Measurements from ENCODE around the gene CMSS1.

GRCh38 chr3:100042166-100042981, 224.7 kb downstream of the CMSS1 start:
- TF ChIP-seq, protein P1, sequence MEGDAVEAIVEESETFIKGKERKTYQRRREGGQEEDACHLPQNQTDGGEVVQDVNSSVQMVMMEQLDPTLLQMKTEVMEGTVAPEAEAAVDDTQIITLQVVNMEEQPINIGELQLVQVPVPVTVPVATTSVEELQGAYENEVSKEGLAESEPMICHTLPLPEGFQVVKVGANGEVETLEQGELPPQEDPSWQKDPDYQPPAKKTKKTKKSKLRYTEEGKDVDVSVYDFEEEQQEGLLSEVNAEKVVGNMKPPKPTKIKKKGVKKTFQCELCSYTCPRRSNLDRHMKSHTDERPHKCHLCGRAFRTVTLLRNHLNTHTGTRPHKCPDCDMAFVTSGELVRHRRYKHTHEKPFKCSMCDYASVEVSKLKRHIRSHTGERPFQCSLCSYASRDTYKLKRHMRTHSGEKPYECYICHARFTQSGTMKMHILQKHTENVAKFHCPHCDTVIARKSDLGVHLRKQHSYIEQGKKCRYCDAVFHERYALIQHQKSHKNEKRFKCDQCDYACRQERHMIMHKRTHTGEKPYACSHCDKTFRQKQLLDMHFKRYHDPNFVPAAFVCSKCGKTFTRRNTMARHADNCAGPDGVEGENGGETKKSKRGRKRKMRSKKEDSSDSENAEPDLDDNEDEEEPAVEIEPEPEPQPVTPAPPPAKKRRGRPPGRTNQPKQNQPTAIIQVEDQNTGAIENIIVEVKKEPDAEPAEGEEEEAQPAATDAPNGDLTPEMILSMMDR (IDR thresholded peaks at IDR 0.05) = no peak
- no peak for TF ChIP-seq EZH2phosphoT487 (IDR thresholded peaks at IDR 0.05)

All from neural progenitor cell (in vitro differentiated cells).